Stimulated activated CD4-positive, alpha-beta T cell treated with anti-CD3 and anti-CD28 coated beads, Interleukin-1b, Interleukin-23, amount 100 ng/mL, for 24 hours (primary cell): ENCODE results near the gene SERINC3.
A peak's percentile ranks its signal among the peaks of the same experiment; 100 is the strongest.

Experiments
- DNase-seq, 4 experiments: peaks; one replicate each; pipeline ENCODE4 v3.0.0-alpha.2; 2020; ENCODE audit warnings: low read depth in 4 of 4, low spot score in 1 of 4

SERINC3 gene

GRCh38 chr20:44533928-44534327 is 12.1 kb upstream of the SERINC3 start:
- DNase-seq: no peak

GRCh38 chr20:44532981-44533331 is 11.1 kb upstream of the SERINC3 start:
- no peak for DNase-seq

- DNase-seq: no peak
Observed at GRCh38 chr20:44532259-44532980, 10.6 kb upstream of the SERINC3 start.

GRCh38 chr20:44528309-44528708 is 6.4 kb upstream of the SERINC3 start:
- DNase-seq: no peak

- no peak for DNase-seq
Observed at GRCh38 chr20:44527716-44528199, 5.9 kb upstream of the SERINC3 start.

GRCh38 chr20:44526129-44526528 is 4.3 kb upstream of the SERINC3 start:
- no peak for DNase-seq

- no peak for DNase-seq
Observed at GRCh38 chr20:44523746-44524145, 1.9 kb upstream of the SERINC3 start.

GRCh38 chr20:44522841-44523240 is 971 bp upstream of the SERINC3 start:
- DNase-seq: no peak

GRCh38 chr20:44520881-44521280 is 989 bp downstream of the SERINC3 start:
- no peak for DNase-seq

GRCh38 chr20:44518248-44518647 is 3.6 kb downstream of the SERINC3 start:
- no peak for DNase-seq

GRCh38 chr20:44517454-44517853 is 4.4 kb downstream of the SERINC3 start:
- DNase-seq: no peak

GRCh38 chr20:44516491-44516890 is 5.4 kb downstream of the SERINC3 start:
- no peak for DNase-seq

GRCh38 chr20:44513871-44514270 is 8.0 kb downstream of the SERINC3 start:
- no peak for DNase-seq

- no peak for DNase-seq
Observed at GRCh38 chr20:44509762-44510161, 12.1 kb downstream of the SERINC3 start.

- DNase-seq: no peak
Observed at GRCh38 chr20:44504402-44505307, 17.2 kb downstream of the SERINC3 start.

GRCh38 chr20:44502968-44503367 is 18.9 kb downstream of the SERINC3 start:
- DNase-seq: no peak

- no peak for DNase-seq
Observed at GRCh38 chr20:44501448-44501847, 20.4 kb downstream of the SERINC3 start.

- no peak for DNase-seq
Observed at GRCh38 chr20:44500221-44500620, 21.6 kb downstream of the SERINC3 start.

GRCh38 chr20:44497761-44498160 is 24.1 kb downstream of the SERINC3 start:
- no peak for DNase-seq

- peak in 3 of 4 experiments; percentile 11 to 37 (median 11) for DNase-seq
Observed at GRCh38 chr20:44496976-44497375, 24.9 kb downstream of the SERINC3 start.

- DNase-seq: no peak
Observed at GRCh38 chr20:44495802-44496481, 25.9 kb downstream of the SERINC3 start.

GRCh38 chr20:44495257-44495656 is 26.6 kb downstream of the SERINC3 start:
- DNase-seq: no peak
